ENCODE data around the gene SLC25A39.

DNA sequence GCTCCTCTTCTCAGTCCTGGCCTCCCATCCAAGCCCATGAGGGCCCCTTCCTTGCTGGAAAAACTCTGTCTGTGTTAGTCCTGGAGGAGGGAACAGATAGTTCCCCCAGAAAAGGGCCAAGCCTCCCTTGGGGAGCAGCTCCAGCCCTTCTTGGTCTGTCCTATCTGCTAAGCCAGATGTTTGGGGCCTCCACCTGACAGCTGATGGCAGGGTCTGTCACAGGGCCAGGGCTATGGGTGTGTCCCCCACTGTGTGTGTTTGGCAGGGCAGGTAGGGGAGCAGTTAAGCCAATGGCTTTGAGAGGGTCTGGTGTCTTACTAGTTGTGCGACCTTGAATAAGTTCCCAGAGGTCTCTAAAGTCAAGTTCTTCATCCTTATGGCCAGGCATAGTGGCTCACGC lies 43.1 kb downstream of the SLC25A39 start:
- TF ChIP-seq, protein P1, sequence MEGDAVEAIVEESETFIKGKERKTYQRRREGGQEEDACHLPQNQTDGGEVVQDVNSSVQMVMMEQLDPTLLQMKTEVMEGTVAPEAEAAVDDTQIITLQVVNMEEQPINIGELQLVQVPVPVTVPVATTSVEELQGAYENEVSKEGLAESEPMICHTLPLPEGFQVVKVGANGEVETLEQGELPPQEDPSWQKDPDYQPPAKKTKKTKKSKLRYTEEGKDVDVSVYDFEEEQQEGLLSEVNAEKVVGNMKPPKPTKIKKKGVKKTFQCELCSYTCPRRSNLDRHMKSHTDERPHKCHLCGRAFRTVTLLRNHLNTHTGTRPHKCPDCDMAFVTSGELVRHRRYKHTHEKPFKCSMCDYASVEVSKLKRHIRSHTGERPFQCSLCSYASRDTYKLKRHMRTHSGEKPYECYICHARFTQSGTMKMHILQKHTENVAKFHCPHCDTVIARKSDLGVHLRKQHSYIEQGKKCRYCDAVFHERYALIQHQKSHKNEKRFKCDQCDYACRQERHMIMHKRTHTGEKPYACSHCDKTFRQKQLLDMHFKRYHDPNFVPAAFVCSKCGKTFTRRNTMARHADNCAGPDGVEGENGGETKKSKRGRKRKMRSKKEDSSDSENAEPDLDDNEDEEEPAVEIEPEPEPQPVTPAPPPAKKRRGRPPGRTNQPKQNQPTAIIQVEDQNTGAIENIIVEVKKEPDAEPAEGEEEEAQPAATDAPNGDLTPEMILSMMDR (IDR thresholded peaks at IDR 0.05) = no peak
- TF ChIP-seq POLR2A (IDR thresholded peaks at IDR 0.05) (no peak), POLR2AphosphoS5 (IDR thresholded peaks at IDR 0.05) (no peak)
